Transverse colon (tissue), 4 donors: ENCODE measurements around the gene DLG2.

Experiments
- EP300 ChIP-seq: sonication (generic); formaldehyde crosslinking; IDR thresholded peaks from one replicate; pipeline ENCODE4 v1.6.1; 2017; ENCODE audit warnings: antibody characterized with exemption, low read depth
- POLR2AphosphoS5 ChIP-seq, 3 donors: sonication (generic); formaldehyde crosslinking; IDR thresholded peaks; one replicate each; pipeline ENCODE4 v1.6.1; 2016; ENCODE audit warnings: antibody characterized with exemption in 3 of 3
- TF ChIP-seq, protein P1 (sequence below), 5 experiments: fragments of 200-600 bp in 3 of 5; fragments of 450-650 bp in 2 of 5; sonication (generic) in 3 of 5; IDR thresholded peaks; 1 replicate in 2 of 5; 2 replicates in 3 of 5; pipeline ENCODE4 v1.5.1; 2016 to 2017; ENCODE audit warnings: antibody characterized with exemption in 5 of 5, inconsistent platforms in 3 of 5, mild to moderate bottlenecking in 2 of 5, moderate library complexity in 1 of 5

DNA sequence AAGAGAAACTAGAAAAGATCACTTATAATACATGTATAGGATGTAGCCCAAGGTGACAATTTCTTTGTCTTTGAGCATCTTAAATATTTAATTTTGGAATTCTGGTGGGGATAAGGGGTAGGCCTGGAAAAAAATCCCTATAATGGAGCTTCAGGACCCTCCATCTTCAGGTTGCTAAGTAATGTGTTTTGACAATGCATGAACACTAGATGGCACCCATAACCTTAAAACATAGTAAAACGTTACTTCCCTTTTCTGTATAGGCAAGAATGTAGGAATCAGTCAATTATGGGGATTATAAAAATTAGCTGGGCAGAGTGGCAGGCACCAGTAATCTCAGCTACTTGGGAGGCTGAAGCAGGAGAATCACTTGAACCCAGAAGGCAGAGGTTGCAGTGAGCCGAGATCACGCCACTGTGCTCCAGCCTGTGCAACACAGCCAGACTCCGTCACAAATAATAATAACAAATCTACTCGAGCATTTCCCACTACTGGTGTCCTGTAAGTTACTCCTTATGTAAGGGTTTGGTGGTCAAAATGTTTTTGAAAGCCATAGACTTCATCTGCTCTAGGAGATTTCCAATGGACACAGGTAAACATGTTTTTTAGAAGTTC lies 1799.1 kb downstream of the DLG2 start:
- no peak for TF ChIP-seq POLR2AphosphoS5 (IDR thresholded peaks at IDR 0.05)
- TF ChIP-seq, protein P1, sequence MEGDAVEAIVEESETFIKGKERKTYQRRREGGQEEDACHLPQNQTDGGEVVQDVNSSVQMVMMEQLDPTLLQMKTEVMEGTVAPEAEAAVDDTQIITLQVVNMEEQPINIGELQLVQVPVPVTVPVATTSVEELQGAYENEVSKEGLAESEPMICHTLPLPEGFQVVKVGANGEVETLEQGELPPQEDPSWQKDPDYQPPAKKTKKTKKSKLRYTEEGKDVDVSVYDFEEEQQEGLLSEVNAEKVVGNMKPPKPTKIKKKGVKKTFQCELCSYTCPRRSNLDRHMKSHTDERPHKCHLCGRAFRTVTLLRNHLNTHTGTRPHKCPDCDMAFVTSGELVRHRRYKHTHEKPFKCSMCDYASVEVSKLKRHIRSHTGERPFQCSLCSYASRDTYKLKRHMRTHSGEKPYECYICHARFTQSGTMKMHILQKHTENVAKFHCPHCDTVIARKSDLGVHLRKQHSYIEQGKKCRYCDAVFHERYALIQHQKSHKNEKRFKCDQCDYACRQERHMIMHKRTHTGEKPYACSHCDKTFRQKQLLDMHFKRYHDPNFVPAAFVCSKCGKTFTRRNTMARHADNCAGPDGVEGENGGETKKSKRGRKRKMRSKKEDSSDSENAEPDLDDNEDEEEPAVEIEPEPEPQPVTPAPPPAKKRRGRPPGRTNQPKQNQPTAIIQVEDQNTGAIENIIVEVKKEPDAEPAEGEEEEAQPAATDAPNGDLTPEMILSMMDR (IDR thresholded peaks at IDR 0.05), result peak in 3 of 5 experiments; percentile 32 to 45 (median 38)
- TF ChIP-seq EP300, result no peak
